GM12878 (cell line): ENCODE results near the gene RIC3. TPM values are rescaled to one million over a fixed set of nuclear protein-coding genes. Genes with fewer than 3 reads are reported as not detected.

Experiments used
- ATAC-seq: fragments of 200-7000 bp; cut with Tn5 transposase; 3 replicates; pipeline ENCODE4 v1.9.1; 2020; ENCODE audit warnings: mild to moderate bottlenecking, moderate library complexity
- BruUV-seq: library from RNA; stranded (reverse); fragments of 400-500 nt; replicated peaks from 2 replicates; lab custom pipeline; 2021; lab: Mats Ljungman, UMichigan
- CTCF ChIA-PET: fragments of 300-600 bp; sonication (Branson Sonifier 250); formaldehyde crosslinking; extraction: SDS; loops from one replicate; lab custom pipeline; 2021; ENCODE audit warnings: inconsistent platforms; lab: Yijun Ruan, JAX
- POLR2A ChIA-PET: fragments of 350-600 bp; formaldehyde crosslinking; extraction: SDS; loops from one replicate; lab custom pipeline; 2021; ENCODE audit warnings: inconsistent platforms; lab: Charles Lee
- RAD21 ChIA-PET: fragments of 300-600 bp; sonication (Branson Sonifier 250); formaldehyde crosslinking; loops from one replicate; lab custom pipeline; 2023; ENCODE audit warnings: antibody characterized with exemption; ENCODE audit not compliant: unreplicated experiment; lab: Charles Lee
- SMC1A ChIA-PET: fragments of 300-600 bp; sonication (Branson Sonifier 250); formaldehyde crosslinking; loops from one replicate; lab custom pipeline; 2023; ENCODE audit not compliant: unreplicated experiment, uncharacterized antibody; lab: Charles Lee
- DNase-seq: peaks from one replicate; pipeline ENCODE4 v3.0.0-alpha.2; 2011; ENCODE audit warnings: low read depth, low spot score
- FAIRE-seq: peaks from 3 replicates; lab custom pipeline; 2011; peaks lifted over from hg19 to GRCh38; lab: Jason Lieb, UNC
- H2AFZ ChIP-seq: 2 replicates; pipeline ENCODE4 v1.6.0; 2011; ENCODE audit warnings: low read depth, low read length, control low read depth; ENCODE audit not compliant: control insufficient read depth
- H3K27ac ChIP-seq: 2 replicates; pipeline ENCODE4 v1.5.1; 2011; ENCODE audit warnings: control low read depth; ENCODE audit not compliant: control insufficient read depth, insufficient read depth
- H3K27me3 ChIP-seq, 2 experiments: replicated peaks in 1 of 2; 2 replicates each; pipeline versions ENCODE4 v1.6.0 to v1.6.1; 2011; ENCODE audit warnings: low read length in 1 of 2; ENCODE audit not compliant: control insufficient read depth in 2 of 2, insufficient read depth in 2 of 2
- H3K36me3 ChIP-seq, 2 experiments: 2 replicates each; pipeline ENCODE4 v1.5.1; 2011; ENCODE audit warnings: low read length in 1 of 2; ENCODE audit not compliant: control insufficient read depth in 2 of 2, insufficient read depth in 2 of 2
- H3K4me1 ChIP-seq: 2 replicates; pipeline ENCODE4 v1.6.1; 2011; ENCODE audit warnings: mild to moderate bottlenecking, low read length, moderate library complexity, mixed read lengths; ENCODE audit not compliant: control insufficient read depth, insufficient read depth
- H3K4me2 ChIP-seq: 2 replicates; pipeline ENCODE4 v1.6.0; 2011; ENCODE audit warnings: control low read depth; ENCODE audit not compliant: control insufficient read depth, insufficient read depth
- H3K4me3 ChIP-seq: fragments of 200-600 bp; sonication (generic); 2 replicates; pipeline ENCODE4 v1.5.1; 2016
- H3K79me2 ChIP-seq: 2 replicates; pipeline ENCODE4 v1.6.0; 2011; ENCODE audit warnings: low read length; ENCODE audit not compliant: control insufficient read depth, insufficient read depth
- H3K9ac ChIP-seq: 2 replicates; pipeline ENCODE4 v1.8.0; 2011; ENCODE audit warnings: low read length, control low read depth, mixed read lengths; ENCODE audit not compliant: control insufficient read depth, insufficient read depth
- H3K9me3 ChIP-seq: replicated peaks from 3 replicates; pipeline ENCODE4 v1.5.1; 2011; ENCODE audit warnings: mild to moderate bottlenecking, low read length; ENCODE audit not compliant: control insufficient read depth, insufficient read depth
- H4K20me1 ChIP-seq: 2 replicates; pipeline ENCODE4 v1.6.0; 2011; ENCODE audit not compliant: control insufficient read depth, insufficient read depth
- CEBPB ChIP-seq, 2 experiments: fragments of 150-350 bp in 1 of 2; IDR thresholded peaks; 2 replicates each; pipeline ENCODE4 v1.6.1; 2012 to 2014; ENCODE audit warnings: low read depth in 2 of 2, low read length in 2 of 2, borderline replicate concordance in 1 of 2, inconsistent platforms in 1 of 2
- CREB1 ChIP-seq: IDR thresholded peaks from 2 replicates; pipeline ENCODE4 v1.6.1; 2012; ENCODE audit warnings: low read depth, mild to moderate bottlenecking, inconsistent platforms
- ESRRA ChIP-seq: IDR thresholded peaks from 2 replicates; pipeline ENCODE4 v1.6.1; 2012; ENCODE audit warnings: mild to moderate bottlenecking, low read length, improper control_type of control experiment
- FOXK2 ChIP-seq: fragments of 450-650 bp; IDR thresholded peaks from 2 replicates; pipeline ENCODE4 v1.6.1; 2017; ENCODE audit warnings: mild to moderate bottlenecking, moderate library complexity
- IKZF1 ChIP-seq: fragments of 450-650 bp; conservative IDR thresholded peaks from 2 replicates; pipeline ENCODE4 v1.6.1; 2017; ENCODE audit warnings: antibody characterized with exemption, mild to moderate bottlenecking
- IRF5 ChIP-seq: fragments of 450-650 bp; IDR thresholded peaks from 2 replicates; pipeline ENCODE4 v1.6.1; 2017; ENCODE audit warnings: borderline replicate concordance
- KLF5 ChIP-seq: fragments of 450-650 bp; IDR thresholded peaks from 2 replicates; pipeline ENCODE4 v1.6.1; 2014; ENCODE audit warnings: mild to moderate bottlenecking; ENCODE audit not compliant: partially characterized antibody
- MAX ChIP-seq: IDR thresholded peaks from 2 replicates; pipeline ENCODE4 v1.6.1; 2012; ENCODE audit warnings: low read depth, low read length, improper control_type of control experiment
- NBN ChIP-seq: fragments of 450-650 bp; IDR thresholded peaks from 2 replicates; pipeline ENCODE4 v1.6.1; 2016
- STAT3 ChIP-seq: IDR thresholded peaks from 2 replicates; pipeline ENCODE4 v1.6.1; 2011; ENCODE audit warnings: low read depth, low read length, improper control_type of control experiment
- TAF1 ChIP-seq: IDR thresholded peaks from 2 replicates; pipeline ENCODE4 v1.6.1; 2011; ENCODE audit warnings: mild to moderate bottlenecking, low read depth, low read length, borderline replicate concordance
- TARDBP ChIP-seq: IDR thresholded peaks from 2 replicates; pipeline ENCODE4 v1.6.1; 2016; ENCODE audit warnings: borderline replicate concordance
- WGBS: methylation state at CpG from one replicate; pipeline ENCODE4 v1.1.6; 2016; ENCODE audit warnings: low lambda C conversion rate; ENCODE audit not compliant: insufficient replicate concordance, insufficient coverage; ENCODE audit errors: missing lambda C conversion rate; 5-methylcytosine and 5-hydroxymethylcytosine counted together
- in situ Hi-C: fragments of 300-500 bp; cut with MboI; formaldehyde crosslinking; loops from 9 replicates; pipeline ENCODE4 v1.14.3; 2018; ENCODE audit warnings: mixed read lengths
- intact Hi-C: fragments of 100-400 bp; cut with micrococcal nuclease; formaldehyde crosslinking; loops from one replicate; pipeline ENCODE4 v1.14.2; 2022; ENCODE audit not compliant: unreplicated experiment
- polyA plus RNA-seq, 11 experiments: library from polyadenylated mRNA; depleted of rRNA in 4 of 11; unstranded in 6 of 11; stranded (reverse) in 5 of 11; fragments of >200 nt; fragmentation: Nextera tagmentation in 4 of 11; fragmentation: Illumina TruSeq in 1 of 11; extraction: Ambion mirVana in 4 of 11; extraction: Trizol in 1 of 11; gene quantifications; 1 replicate in 1 of 11; 2 replicates in 10 of 11; pipeline versions ENCODE4 v1.2.1 to v1.2.3, GENCODE V29; 2011 to 2016; ENCODE audit warnings: inconsistent platforms in 2 of 11, missing spikeins in 2 of 11, low read depth in 1 of 11
- total RNA-seq, 4 experiments: library from RNA; depleted of rRNA in 3 of 4; stranded (reverse); fragments of >200 nt in 3 of 4; fragmentation: Illumina TruSeq in 1 of 4; extraction: Trizol in 1 of 4; gene quantifications; 2 replicates each; pipeline versions ENCODE4 v1.2.1 to v1.2.3, GENCODE V29; 2013 to 2021
- TF ChIP-seq, protein P1 (sequence below): fragments of 450-650 bp; IDR thresholded peaks from 2 replicates; pipeline ENCODE4 v1.6.1; 2017; ENCODE audit warnings: mild to moderate bottlenecking
- TF ChIP-seq, protein P2 (sequence below): fragments of 450-650 bp; IDR thresholded peaks from 2 replicates; pipeline ENCODE4 v1.6.1; 2016; ENCODE audit warnings: mild to moderate bottlenecking
- TF ChIP-seq, protein P3 (sequence below): fragments of 150-350 bp; IDR thresholded peaks from 2 replicates; pipeline ENCODE4 v1.6.1; 2016; ENCODE audit warnings: low read depth, low read length

The RIC3 gene
- total and polyA plus RNA-seq, 10 of the 15 experiments (the other 5 are each of a cell fraction or from before 2014, with no cell fraction given) = 0.90 to 8.9 (median 2.2) TPM

- TF ChIP-seq, protein P1, sequence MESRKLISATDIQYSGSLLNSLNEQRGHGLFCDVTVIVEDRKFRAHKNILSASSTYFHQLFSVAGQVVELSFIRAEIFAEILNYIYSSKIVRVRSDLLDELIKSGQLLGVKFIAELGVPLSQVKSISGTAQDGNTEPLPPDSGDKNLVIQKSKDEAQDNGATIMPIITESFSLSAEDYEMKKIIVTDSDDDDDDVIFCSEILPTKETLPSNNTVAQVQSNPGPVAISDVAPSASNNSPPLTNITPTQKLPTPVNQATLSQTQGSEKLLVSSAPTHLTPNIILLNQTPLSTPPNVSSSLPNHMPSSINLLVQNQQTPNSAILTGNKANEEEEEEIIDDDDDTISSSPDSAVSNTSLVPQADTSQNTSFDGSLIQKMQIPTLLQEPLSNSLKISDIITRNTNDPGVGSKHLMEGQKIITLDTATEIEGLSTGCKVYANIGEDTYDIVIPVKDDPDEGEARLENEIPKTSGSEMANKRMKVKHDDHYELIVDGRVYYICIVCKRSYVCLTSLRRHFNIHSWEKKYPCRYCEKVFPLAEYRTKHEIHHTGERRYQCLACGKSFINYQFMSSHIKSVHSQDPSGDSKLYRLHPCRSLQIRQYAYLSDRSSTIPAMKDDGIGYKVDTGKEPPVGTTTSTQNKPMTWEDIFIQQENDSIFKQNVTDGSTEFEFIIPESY = no peak
- TF ChIP-seq KLF5 = no peak
- TF ChIP-seq CEBPB (IDR thresholded peaks at IDR 0.05; ENCODE audit: borderline replicate concordance in 1 of 2, low read depth in 2 of 2, low read length in 2 of 2) = no peak
- TF ChIP-seq, protein P2, sequence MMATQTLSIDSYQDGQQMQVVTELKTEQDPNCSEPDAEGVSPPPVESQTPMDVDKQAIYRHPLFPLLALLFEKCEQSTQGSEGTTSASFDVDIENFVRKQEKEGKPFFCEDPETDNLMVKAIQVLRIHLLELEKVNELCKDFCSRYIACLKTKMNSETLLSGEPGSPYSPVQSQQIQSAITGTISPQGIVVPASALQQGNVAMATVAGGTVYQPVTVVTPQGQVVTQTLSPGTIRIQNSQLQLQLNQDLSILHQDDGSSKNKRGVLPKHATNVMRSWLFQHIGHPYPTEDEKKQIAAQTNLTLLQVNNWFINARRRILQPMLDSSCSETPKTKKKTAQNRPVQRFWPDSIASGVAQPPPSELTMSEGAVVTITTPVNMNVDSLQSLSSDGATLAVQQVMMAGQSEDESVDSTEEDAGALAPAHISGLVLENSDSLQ = no peak
- TF ChIP-seq, all 136 proteins: peak for 0
Measured at GRCh38 chr11:8059030-8059429, 109.8 kb downstream of the RIC3 start (continued).

DNA sequence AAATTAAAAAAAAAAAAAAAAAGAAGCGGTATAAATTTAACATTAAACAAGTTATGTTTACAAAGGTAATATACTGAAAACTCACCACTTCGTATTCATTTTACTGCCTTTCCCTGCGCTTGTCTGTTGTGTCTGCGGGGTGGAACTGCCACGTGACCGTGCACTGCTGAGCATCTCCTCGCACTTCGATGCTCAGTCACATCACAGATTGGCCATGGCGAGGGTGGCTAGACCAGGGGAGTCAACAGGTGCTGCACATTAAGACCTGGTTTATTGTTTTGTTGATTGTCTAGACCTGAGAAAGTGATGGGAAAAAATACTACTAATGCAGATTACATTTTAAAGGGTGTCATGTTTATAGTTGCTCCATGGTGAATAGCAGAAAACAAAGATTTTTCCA is 110.6 kb downstream of the RIC3 start:
- H3K27ac ChIP-seq = no peak overlapping the region
- no TSS peak for BruUV-seq
- ATAC-seq (no peak), FAIRE-seq (no peak), DNase-seq (no peak)
- POLR2A ChIA-PET = no interaction called here
- no peaks in the 10 kb centered on the region for H3K36me3 ChIP-seq
- no peaks in the 10 kb centered on the region for H3K27me3 ChIP-seq
- H3K9ac ChIP-seq = no peak overlapping the region
- SMC1A ChIA-PET = interaction anchor here (1.6 kb wide), 1 partner anchor 10 kb away, joined by 3 read pairs; no protein-coding TSS in a partner anchor
- H3K4me1 ChIP-seq = no peaks in the 10 kb centered on the region
- RAD21 ChIA-PET = no interaction called here
- no peaks in the 10 kb centered on the region for H3K79me2 ChIP-seq
- WGBS = 70% methylated on average over 9 of the region's 9 CpGs
- no peaks in the 10 kb centered on the region for H3K9me3 ChIP-seq
- no peak overlapping the region; the same call in 1 of the 2 replicates for H3K4me2 ChIP-seq
- in situ Hi-C loops (no loop called here), intact Hi-C loops (no loop called here)
- no peak overlapping the region for H3K4me3 ChIP-seq
- H4K20me1 ChIP-seq = no peaks in the 10 kb centered on the region
- CTCF ChIA-PET = no interaction called here
- H2AFZ ChIP-seq = no peak overlapping the region
- TF ChIP-seq IRF5 = no peak
- no peak for TF ChIP-seq NBN
- no peak for TF ChIP-seq CREB1
- no peak for TF ChIP-seq ESRRA
- no peak for TF ChIP-seq FOXK2
- no peak for TF ChIP-seq TARDBP
- TF ChIP-seq, protein P3, sequence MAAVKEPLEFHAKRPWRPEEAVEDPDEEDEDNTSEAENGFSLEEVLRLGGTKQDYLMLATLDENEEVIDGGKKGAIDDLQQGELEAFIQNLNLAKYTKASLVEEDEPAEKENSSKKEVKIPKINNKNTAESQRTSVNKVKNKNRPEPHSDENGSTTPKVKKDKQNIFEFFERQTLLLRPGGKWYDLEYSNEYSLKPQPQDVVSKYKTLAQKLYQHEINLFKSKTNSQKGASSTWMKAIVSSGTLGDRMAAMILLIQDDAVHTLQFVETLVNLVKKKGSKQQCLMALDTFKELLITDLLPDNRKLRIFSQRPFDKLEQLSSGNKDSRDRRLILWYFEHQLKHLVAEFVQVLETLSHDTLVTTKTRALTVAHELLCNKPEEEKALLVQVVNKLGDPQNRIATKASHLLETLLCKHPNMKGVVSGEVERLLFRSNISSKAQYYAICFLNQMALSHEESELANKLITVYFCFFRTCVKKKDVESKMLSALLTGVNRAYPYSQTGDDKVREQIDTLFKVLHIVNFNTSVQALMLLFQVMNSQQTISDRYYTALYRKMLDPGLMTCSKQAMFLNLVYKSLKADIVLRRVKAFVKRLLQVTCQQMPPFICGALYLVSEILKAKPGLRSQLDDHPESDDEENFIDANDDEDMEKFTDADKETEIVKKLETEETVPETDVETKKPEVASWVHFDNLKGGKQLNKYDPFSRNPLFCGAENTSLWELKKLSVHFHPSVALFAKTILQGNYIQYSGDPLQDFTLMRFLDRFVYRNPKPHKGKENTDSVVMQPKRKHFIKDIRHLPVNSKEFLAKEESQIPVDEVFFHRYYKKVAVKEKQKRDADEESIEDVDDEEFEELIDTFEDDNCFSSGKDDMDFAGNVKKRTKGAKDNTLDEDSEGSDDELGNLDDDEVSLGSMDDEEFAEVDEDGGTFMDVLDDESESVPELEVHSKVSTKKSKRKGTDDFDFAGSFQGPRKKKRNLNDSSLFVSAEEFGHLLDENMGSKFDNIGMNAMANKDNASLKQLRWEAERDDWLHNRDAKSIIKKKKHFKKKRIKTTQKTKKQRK = no peak
- TF ChIP-seq STAT3 = no peak
- TF ChIP-seq MAX = no peak
- TF ChIP-seq IKZF1 = no peak
- TF ChIP-seq, protein P2 = no peak
- TF ChIP-seq TAF1 = no peak
